ENCODE measurements around the gene CHSY1.
A peak's percentile ranks its signal among the peaks of the same experiment; 100 is the strongest.

Gene CHSY1

DNA sequence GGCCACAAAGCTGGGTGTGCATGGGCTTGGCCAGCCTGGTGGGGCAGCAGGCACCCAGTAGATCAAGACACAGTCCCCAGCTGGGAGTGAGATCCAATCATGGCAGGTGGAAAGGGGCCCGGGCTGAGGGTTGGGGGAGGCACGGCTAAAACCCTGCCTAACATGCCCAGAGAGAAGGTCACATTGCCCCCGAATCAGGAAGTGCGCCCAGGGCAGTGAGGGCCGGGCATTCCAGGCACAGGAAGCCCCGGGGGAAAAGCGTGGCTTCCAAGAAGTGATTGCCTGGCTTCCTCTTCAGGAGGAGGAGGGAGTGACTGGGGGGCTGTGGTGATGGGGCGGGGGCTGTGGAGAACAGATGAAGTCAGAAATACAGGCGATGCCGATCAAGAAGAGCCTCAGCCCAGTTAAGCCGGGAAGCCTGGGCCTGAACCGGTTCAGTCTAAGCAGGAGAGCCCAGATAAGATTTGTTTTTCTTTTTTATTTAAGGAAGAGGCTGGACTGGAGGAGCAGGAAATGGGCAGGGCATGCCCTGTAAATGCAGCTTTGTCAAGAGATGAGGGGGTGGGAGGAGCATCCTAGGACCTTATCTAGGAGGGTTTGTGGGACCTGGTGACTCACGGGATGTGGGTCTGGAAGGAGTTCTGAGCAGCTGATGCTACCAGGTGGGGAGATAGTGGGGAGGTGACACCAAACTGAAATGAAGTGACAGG, 83.9 kb downstream of the CHSY1 start:
- peak; percentile 58 for DNase-seq (ENCODE audit: low read depth)
- TF ChIP-seq, protein P1, sequence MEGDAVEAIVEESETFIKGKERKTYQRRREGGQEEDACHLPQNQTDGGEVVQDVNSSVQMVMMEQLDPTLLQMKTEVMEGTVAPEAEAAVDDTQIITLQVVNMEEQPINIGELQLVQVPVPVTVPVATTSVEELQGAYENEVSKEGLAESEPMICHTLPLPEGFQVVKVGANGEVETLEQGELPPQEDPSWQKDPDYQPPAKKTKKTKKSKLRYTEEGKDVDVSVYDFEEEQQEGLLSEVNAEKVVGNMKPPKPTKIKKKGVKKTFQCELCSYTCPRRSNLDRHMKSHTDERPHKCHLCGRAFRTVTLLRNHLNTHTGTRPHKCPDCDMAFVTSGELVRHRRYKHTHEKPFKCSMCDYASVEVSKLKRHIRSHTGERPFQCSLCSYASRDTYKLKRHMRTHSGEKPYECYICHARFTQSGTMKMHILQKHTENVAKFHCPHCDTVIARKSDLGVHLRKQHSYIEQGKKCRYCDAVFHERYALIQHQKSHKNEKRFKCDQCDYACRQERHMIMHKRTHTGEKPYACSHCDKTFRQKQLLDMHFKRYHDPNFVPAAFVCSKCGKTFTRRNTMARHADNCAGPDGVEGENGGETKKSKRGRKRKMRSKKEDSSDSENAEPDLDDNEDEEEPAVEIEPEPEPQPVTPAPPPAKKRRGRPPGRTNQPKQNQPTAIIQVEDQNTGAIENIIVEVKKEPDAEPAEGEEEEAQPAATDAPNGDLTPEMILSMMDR (conservative IDR thresholded peaks at IDR 0.05; ENCODE audit: low read length), result no peak
- no peak overlapping the region for H3K4me3 ChIP-seq (ENCODE audit: low read length)

DNA sequence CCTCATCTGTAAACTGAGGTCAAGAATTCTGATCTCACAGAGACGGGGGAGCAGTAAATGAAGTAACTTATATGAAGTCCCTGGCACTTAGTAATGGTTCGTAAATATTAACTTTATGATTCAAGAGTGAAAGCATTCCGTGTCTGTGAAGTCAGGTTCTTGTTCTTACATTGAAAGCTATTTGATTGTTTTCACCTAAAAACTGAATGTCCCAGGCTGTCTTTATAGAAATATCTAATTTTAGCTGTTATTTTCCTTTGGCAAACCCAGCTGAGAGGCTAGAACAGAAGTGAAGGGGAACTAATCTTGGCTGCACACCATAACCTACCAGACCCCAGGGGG, 84.5 kb downstream of the CHSY1 start:
- TF ChIP-seq, protein P1 (conservative IDR thresholded peaks at IDR 0.05; ENCODE audit: low read length), result no peak
- no peak for DNase-seq (ENCODE audit: low read depth)
- H3K4me3 ChIP-seq (ENCODE audit: low read length), result no peak overlapping the region

DNA sequence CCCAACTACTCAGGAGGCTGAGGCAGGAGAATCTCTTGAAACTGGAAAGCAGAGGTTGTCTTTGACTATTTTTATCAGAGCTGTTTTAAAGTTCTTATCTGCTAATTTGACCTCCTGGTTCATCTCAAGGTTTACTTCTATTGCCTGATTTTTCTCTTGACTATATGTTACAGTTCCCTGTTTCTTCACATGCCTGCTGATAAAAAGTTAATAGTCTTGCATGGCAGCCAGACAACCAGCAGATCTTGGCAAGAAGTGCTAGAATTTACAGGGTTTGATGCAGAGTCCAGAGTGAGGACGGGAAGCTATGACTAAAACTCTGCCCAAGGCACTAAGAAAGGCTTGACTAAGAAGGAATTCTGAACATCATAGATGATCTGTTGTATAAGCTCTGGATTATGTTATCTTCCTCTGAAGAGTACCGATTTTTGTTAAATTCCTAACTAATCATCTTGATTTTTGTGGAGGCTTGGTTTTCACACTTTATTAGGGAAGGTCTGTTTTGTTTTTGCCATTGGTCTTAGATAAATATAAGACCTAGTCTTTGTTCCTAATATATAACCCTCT, 85.9 kb downstream of the CHSY1 start:
- DNase-seq (ENCODE audit: low read depth), result no peak
- TF ChIP-seq, protein P1 (conservative IDR thresholded peaks at IDR 0.05; ENCODE audit: low read length), result no peak
- H3K4me3 ChIP-seq (ENCODE audit: low read length), result no peak overlapping the region

DNA sequence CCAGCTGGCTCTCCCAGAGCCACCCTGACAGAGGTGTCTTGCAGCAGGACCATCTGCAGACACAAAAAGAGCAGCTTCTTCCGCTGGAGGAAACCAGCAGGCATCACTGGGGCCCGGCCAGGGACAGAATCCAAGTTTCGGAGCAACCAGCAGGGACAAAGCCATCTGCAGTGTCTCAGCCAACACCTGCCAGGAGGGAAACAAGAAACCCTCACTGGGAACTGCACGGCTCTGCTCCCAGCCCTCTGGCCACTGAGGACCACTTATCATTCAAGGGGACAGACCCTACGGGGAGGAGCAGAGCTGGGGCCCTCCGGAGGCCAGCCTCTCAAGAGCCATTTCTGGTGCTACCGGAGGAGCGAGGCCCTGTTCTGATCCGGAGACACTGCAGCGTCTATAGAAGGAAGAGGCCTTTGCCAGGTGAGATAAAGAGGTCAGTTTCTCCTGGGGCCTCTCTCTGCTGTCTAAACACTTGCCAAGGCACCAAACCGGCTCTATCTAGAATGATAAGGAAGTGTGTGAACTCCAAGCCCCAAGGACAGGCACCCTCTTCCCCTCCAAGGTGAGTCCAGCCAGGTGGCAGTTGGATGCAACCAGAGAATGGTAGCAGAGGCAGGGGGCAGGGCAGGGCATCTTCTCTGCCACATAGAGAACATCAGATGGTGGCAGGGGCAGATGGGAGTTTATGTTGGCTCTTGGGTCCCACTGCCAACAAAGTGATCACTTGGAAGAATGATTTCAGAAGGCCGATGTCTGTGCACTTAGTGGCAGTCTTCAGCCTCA, 89.0 kb downstream of the CHSY1 start:
- no peak for DNase-seq (ENCODE audit: low read depth)
- TF ChIP-seq, protein P1 (conservative IDR thresholded peaks at IDR 0.05; ENCODE audit: low read length), result no peak

DNA sequence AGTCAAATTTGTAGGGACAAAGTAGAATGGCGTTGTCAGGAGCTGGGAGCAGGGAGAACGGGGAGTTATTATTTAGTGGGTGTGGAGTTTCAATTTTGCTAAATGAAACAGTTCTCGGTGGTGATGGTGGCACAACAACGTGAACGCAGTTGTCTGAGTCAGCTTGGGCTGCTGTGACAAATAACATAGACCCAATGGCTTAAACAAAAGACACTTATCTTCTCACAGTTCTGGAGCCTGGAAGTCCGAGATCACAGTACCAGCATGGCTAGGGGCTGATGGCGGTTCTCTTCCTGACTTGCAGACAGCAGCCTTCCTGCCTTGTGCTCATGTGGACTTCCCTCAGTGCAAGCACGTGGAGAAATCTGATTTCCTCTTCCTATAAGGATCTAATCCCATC, 90.2 kb downstream of the CHSY1 start:
- no peak for DNase-seq (ENCODE audit: low read depth)

More for the DNA sequence above, 89.0 kb downstream of the CHSY1 start:
- H3K4me3 ChIP-seq (ENCODE audit: low read length), result no peak overlapping the region

DNA sequence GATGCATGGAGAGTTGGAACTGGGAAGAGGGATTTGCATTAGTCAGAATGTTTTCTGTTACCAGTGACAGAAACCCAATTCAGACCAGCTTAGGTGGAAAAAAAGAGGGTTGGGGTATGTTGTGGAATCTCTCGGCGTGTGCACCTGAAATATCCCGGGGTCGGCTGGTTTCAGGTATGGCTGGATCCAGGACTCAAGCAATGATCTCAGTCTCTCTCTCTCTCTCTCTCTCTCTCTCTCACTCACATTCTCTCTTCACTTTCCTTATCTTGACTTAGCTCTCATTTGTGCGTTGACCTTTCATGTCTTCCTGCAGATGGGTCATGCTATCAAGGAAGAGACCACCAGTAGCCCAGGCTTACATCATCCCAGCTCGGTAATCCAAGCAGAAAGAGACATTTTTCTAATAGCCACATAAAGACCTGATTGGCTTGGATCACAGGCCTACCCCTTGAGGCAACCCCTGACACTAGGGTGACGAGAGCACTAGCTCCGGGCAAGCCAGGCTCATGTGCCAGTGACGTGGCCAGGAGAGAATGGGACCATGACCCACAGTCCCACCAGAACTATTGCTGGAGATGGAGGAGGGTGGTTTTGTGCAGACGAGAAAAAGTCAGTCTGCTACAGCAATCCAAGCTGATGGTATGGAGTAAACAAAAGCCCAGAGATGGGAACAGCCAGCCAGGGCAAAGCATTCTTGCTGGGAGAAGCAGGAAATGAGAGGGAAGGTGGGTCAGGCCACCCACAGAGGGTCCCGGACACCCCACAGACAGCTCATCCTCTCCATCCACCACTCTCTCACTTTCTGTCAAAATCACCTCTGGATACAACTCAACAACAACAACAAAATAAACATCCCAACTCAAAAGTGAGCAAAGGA, 91.7 kb downstream of the CHSY1 start:
- TF ChIP-seq, protein P1 (conservative IDR thresholded peaks at IDR 0.05; ENCODE audit: low read length), result no peak
- DNase-seq (ENCODE audit: low read depth), result no peak
- H3K4me3 ChIP-seq (ENCODE audit: low read length), result no peak overlapping the region

More for the DNA sequence above, 90.2 kb downstream of the CHSY1 start:
- no peak overlapping the region for H3K4me3 ChIP-seq (ENCODE audit: low read length)
- TF ChIP-seq, protein P1 (conservative IDR thresholded peaks at IDR 0.05; ENCODE audit: low read length), result no peak
